Measurements from ENCODE around the gene PECR.
"Not testable (repeated sequence)": the region's sequence is repeated elsewhere in the genome, so short reads cannot be mapped to it uniquely, and the experiment has no call there.

Gene PECR

GRCh38 chr2:215997219-215997618, 84.4 kb downstream of the PECR start:
- DNase-seq, result no peak

- DNase-seq, result no peak
Observed at GRCh38 chr2:215994911-215995310, 86.7 kb downstream of the PECR start.

- not testable (repeated sequence) for DNase-seq
Observed at GRCh38 chr2:215988556-215989207, 92.9 kb downstream of the PECR start.

Measured in kidney glomerular epithelial cell (primary cell).